ENCODE data around the gene IL1RL1.

The IL1RL1 gene

DNA sequence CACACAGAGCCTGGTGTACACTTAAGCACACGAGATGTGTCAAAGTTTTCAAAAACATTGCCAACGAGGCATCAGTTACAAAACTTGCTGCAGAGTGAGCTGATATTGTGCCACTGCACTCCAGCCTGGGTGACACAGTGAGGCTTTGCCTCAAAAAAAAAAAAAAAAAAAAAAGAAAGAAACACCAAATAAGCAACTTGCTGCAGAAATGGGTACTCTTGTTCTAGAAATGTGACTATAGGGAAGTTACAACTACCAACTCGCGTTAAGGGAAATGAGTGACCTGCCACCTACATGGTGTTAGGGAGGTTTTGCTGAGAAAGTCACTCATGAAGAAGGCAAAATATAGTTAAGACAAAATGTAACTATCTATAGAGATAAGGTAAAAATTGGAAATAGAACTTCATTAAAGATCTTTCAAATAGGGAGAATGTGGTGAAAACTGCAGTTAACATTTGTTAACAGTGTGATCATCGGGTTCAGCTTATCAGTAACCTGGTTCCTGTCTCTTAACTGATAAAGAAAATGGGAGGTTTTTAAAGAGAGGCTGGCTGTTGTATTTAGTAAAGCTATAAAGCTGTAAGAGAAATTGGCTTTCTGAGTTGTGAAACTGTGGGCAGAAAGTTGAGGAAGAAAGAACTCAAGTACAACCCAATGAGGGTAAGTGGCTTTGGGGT lies at the start of gene IL1RL1:
TSS of gene IL1RL1 (plus strand) at position 600 of the 677 bp plus-strand sequence. CDS start 26,702 bp downstream, outside the sequence.
- no peak for DNase-seq (ENCODE audit: low read depth, low spot score)

DNA sequence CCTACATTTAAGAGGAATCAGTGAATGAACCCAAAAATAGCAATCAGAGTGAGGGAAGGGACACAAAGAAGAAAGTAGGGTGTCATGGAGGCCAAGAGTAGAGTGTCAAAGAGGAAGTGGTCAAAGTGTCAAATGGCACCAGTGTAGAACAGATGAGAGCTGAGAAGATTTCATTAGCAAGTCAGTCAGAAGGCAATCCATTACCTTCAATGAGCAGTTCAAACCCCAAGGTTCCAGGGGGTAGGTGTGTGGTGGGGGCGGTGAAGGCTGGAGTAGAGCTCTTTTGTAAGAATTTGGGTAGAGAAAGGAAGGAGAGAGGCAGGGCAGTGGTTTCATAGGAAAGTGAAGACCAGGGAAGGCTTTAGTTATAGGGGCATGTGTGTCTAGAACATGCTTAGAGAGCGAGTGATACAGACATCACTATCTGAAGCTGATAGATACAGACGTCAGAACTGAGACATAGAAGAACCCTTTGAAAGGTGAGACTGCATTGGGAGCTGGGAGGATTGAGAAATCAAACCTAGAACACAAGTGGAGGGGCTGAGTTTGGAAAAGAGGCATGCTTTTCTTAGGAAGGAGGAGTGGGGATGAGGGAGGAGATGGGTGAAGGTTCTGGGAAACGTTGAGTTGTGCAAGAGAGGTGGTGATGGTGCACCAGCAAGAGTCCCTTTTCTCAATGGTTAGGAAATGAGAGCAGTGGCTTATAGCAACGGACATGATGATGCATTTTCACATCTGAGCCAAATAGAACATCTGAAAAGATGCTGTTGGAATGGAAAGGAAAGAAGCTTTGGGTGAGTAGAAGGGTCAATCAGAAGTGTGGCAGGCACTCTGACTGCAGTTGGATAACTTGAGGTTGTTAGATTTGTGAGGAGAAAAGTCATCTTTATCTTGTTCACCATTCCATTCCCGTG lies 48.9 kb upstream of the IL1RL1 start:
- no peak for DNase-seq (ENCODE audit: low read depth, low spot score)

DNA sequence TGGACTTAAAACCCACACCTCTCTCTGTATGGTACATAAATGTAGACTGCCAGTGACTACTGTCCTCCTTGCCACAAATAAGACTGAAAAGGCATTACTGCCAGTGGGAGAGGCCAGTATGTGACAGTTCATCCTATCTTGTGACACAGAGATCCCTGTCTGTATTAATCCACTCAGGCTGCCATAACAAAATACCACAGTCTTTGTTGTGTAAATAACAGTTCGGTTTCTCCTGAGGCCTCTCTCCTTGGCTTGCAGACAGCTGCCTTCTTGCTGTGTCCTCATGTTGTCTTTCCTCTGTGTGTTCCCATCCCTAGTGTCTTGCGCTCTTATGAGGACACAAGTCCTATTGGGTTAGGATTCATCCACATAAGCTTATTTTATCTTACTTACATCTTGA lies 46.4 kb upstream of the IL1RL1 start:
- no peak for DNase-seq (ENCODE audit: low read depth, low spot score)

DNA sequence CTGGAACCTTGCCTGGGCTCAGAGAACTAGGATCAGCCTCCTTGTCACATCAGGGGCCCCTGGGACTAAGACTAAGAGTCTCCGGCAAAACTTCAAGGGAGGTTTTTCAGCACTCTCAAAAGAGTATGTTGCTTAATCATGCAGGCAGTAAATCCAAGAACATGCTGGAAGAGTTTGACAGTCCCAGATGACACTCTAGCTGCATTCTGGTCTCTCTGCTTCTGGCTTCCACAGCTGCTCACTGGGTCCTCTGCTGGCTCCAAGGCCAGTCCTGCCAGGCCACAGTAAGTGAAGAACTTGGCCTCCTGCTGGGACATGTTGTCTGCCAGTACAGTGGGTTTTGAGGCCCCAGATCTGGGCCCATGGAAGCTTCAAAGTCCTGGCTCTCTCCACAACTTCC lies 45.2 kb upstream of the IL1RL1 start:
- DNase-seq (ENCODE audit: low read depth, low spot score) = no peak

DNA sequence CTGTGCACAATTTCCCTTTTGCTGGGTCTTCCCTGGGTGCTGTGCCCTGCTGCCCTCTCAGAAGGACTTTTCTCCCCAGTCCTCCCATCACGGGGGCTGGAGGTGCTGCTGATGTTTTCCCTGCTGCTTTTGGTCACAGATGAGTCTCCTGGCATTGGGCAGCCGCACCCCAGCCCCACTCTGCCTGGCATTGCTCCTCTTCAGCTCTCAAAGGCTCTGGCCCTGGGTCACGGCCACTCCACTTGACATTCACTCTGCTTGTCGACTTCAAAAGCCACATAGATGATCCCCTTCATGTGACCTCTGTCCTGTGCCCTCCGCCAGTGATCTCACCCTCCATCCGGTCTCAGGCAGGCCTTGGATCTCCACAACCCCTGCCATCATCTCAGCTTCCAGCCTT lies 43.6 kb upstream of the IL1RL1 start:
- no peak for DNase-seq (ENCODE audit: low read depth, low spot score)

DNA sequence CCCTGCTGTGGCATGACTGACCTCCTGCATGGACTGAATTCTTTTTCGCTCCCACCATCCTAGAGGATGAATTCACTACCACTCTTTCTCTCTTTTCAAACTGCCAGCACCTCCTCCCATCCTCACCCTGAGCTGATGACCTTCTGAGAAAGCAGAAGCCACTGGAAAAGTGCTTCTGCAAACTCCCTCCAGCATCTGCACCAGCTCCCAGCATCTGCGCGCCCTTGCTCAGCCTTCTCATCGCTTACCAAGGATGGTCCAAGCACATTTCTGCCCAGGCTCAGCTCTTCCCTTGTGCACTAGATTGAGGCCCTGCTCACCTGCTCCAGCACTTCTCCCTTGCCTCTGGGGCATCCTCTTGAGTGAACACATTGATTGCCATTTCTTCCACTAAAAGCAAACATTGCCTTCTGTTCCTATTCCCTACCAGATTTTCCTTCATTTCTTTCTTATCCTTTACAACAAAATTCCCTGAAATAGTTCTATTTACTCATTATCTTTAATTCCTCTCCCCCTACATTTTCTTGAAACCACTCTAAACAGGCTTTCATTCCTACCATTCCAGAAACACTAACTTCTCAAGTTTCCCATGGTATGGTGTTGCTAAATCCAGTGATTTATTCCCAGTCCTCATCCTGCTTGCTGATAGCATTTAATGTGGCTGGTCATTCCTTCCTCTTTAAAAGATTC lies 42.7 kb upstream of the IL1RL1 start:
- DNase-seq (ENCODE audit: low read depth, low spot score) = no peak

DNA sequence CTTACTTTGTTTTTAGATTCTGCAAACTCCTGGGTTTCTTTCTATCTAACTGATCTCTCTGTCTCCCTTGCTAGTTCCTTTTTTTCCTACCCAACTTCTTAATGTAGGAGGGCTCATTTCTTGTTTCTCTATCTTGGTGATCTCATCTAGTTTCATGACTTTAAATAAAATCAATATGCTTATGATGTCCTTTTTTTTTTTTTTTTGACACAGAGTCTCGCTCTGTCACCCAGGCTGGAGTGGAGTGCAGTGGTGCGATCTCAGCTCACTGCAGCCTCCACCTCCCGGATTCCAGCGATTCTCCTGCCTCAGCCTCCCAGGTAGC lies 42.2 kb upstream of the IL1RL1 start:
- DNase-seq (ENCODE audit: low read depth, low spot score) = no peak

DNA sequence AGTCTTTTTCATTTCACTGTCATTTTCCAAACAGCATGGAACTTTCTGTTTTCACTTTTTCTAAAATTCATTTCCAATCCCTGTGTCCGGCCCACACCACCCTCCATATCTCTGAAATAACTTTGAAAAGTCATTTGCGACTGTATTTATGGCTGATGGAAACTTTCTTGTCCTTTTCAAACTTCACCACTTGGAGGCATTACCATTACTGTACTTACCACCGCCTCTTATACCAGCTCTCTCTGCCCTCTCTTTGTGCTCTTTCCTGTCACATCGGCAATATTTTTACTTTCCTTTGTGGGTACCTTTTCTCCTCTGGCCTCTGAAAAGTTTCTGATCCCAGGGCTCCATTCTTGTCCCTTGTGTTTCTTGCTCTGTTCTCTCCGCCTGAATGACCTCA lies 39.5 kb upstream of the IL1RL1 start:
- DNase-seq (ENCODE audit: low read depth, low spot score) = no peak

DNA sequence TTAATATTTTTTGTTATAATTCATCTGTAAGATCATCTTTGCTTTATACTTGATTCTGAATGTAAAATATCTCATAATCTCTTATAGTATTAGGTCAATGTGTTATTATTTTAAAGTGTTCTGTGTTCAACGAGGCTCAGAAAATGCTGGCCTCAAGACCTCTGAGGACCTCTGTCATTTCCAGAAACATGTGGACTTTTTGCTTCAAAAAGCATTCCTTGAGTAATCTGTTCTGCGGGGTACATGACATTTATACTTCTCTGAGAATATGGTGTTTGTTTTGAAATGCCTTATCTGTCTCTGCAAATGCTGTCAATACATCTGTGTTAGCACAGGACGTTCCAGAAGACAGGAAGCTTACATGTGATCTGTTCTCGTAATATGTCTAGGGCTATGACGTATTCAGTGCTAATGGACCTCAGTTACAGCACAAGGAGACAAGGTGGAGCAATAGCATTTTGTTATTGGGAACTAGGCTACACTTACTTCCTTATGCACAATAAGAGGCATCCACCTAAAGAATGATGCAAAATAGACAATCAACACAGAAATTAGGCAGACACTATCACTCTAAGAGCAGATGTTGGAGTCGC lies 37.6 kb upstream of the IL1RL1 start:
- DNase-seq (ENCODE audit: low read depth, low spot score) = no peak

DNA sequence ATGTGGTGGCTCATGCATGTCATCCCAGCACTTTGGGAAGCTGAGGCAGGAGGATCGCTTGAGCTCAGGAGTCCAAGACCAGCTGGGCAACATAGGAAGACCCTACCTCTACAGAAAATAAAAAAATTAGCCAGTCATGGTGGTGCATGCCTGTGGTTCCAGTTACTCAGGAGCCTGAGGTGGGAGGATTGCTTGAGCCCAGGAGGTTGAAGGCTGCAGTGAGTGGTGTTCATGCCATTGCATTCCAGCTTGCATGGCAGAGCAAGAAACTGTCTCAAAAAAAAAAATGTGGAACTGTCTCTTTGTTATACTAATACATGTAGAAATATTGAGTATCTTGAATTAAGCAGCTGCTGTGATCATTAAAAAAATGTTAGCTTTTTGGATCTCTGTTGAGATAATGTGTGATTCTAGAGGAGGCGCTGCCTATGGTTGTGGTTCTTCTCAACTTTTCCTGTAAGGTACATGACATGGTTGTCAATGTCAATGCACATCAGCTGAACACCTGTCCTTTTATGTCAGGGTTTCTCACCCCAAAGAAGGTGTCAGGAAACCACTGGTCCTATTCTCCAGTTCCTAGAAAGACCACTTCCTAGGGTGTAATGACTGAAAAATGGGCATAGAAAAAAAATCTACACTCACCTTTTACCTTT lies 34.7 kb upstream of the IL1RL1 start:
- no peak for DNase-seq (ENCODE audit: low read depth, low spot score)

DNA sequence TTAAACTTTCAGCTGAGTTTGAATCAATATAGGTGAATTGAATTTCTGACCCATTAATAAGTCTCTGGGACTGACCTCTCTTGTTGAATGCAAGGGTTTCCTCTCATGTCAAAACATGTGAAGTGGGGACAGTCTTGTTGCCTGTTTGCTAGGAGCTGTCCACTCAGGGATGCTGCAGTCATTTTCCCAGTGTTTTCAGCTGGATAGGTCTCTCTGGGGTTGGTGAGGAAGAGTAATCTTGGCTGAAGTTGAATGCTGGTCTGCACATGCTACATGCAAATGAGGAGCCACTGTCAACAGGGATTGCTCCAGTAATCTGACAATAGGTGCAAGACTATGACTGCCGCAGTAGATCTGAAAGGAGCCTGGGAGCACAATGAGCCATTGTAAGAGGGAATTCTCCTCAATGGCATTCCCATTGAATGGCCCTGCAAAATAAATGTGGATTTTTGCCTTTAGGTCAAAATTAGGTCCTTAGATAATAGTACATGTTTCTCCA lies 34.1 kb upstream of the IL1RL1 start:
- DNase-seq (ENCODE audit: low read depth, low spot score) = no peak

DNA sequence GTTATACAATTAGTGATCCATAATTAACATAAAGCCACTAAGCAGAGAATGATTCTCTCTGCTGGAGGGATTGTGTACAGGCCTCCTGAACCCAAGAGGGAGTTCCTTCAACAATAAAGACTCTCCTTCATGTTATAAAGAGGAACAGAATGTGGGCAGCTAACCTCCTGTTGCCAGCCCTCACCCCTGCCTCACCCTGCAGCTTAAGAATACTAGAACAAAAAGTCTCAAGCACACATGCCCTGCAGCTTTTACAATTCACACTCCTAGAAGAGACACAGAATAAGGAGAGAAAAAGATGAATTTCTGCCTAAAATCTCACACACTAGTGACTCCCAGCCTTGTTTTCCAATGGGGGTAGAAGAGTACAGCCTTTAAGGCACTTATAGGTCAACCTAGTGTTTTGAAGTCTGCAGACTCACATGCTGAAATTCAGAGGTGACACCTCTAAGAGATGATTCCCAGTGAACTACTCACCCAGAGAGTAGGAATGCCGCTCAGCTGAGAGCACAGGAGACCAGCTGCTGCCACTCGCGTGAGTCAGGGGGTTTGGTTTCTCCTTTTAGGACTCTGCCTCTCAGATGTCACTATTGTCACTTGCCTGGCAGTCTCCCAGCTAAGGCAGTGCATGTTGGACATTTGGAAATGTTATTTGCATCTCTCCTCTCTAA lies 32.5 kb upstream of the IL1RL1 start:
- DNase-seq (ENCODE audit: low read depth, low spot score) = no peak

DNA sequence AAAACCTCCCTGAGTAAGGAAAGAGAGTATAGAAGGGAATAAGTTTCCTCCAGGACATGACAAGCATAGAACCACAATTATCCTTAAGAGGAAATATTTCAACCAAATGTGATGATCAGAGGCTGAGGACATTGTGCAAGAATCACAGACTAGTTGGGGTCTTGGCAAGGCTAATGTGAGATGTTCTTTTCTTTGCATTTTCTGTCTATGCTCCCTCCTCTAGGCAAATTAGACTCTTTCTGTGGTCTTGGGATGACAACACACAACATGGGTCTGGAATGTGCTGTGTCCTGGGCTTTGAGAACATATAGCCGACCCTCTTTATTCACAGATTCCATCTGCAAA lies 32.0 kb upstream of the IL1RL1 start:
- DNase-seq (ENCODE audit: low read depth, low spot score) = no peak

DNA sequence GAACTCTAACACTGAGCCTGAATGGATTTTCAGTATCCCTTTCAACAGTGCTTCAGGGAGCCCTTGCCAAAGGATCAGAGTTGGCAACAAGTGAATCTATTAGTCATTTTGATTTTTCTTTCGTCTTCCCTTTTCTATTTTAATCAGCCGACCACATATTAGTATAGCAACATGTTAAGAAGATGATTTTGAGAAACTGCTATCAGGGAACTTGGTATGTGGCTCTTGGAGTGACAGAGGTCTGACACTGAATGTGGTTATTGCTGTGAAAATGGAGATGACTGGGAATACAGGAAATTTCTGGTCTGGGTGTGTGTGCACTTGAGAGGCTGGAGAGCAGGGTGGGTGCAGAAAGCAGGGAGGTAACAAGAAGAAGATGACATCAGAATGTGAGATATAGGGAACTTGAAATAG lies 28.7 kb upstream of the IL1RL1 start:
- DNase-seq (ENCODE audit: low read depth, low spot score) = no peak

DNA sequence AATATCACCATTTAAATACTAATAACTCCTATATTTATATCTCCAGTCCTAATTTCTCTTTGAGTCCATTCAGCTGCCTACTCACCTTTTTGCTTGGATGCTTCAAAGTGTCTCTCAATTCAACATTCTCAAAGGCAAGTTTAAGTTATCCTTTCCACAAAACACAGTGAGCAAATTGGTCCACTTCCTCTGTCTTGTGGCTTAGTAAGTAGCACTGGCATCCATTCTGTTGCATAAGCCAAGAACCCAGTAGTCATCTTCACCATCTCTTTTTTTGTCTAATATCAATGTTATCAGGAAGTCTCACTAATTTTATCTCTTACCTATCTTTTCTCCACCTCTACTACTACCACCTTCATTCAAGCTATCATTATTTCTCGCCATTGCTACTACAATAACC lies 27.4 kb upstream of the IL1RL1 start:
- no peak for DNase-seq (ENCODE audit: low read depth, low spot score)

DNA sequence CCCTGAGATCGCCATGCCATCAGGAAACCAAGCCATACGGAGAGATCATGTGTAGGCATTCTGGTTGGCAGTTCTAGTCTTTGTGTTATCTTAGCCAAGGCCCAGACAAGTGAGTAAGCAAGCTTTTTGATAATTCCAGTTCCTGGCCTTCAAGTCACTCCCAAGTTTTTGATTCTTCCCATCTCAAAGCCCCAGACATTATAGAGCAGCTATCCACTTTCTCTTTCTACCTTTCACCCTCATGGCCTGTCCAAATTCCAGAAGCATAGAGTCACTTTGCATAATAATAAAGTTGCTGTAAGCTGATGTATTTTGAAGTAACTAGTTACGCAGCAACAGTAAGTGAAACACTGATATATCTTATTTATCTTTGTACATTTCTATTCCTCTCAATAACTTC lies 26.8 kb upstream of the IL1RL1 start:
- no peak for DNase-seq (ENCODE audit: low read depth, low spot score)

DNA sequence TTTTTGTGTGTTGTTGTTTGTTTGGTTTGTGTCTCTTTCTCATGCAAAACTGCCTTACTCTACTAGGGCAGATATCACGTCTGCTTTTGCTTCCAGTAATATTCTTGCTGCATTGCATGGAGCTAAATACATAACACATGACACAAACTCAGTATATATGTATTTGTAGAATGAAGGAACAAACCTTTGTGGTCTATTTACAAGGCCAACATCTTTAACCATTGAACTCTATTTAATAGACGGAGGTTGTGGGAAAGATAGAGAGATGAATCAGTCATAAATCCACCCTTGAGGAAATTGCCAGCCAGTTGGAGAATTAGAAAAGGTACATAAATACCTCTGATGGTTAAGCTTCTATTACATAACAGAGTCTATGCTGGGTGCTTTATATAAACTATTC lies 26.0 kb upstream of the IL1RL1 start:
- no peak for DNase-seq (ENCODE audit: low read depth, low spot score)

DNA sequence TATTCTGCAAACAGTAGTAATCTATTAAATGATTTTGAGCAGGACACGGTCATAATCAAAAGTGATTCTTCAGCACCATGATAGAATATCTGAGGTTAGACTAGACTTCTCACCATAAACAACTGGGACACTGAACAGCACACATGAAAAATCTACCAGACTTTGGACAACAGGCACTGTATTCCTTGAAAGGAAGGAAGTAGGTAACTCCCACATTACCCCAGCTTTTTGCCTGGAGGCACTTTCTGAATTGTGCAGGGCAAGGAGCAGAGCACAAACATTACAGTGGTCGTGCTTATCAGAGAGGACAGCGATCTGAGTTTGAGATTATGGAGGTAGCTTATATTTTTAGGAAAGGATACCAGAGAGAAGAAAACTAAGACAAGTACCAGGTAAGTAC lies 25.3 kb upstream of the IL1RL1 start:
- no peak for DNase-seq (ENCODE audit: low read depth, low spot score)

DNA sequence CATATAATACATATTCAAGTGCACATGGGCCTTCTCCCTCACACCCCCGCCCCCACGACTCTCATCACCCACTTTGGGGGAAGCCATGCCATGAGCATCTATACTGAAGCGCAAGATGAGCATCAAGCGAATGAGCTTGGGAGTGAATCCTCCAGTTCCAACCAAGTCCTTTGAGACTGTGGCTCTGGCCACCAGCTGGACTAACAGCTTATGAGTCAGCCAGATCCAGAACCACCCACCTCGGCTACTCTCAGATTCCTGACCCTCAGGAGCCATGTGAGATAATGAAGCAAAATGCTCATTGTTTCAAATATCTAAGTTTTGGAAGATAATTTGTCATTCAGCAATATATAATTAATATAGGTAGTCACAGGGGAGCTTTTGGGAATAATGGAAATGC lies 22.2 kb upstream of the IL1RL1 start:
- DNase-seq (ENCODE audit: low read depth, low spot score) = no peak

DNA sequence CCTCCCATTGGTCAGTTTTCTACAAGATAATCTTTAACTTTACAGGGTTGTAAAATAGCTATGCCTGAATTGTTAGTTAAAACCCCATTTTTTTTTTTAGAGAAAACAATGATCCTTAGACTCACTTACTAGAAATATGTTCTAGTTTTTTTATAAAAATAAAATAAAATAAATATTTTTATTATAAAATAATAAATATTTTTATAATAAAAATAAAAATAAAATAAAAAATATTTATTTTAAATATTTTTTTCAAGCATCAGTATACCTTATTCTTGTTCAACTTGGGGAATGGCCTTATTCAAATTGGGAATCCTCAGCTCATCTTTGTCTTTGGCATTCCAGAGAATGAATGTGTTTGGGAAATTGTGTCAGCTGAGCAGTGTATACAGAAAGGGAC lies 20.8 kb upstream of the IL1RL1 start:
- DNase-seq (ENCODE audit: low read depth, low spot score) = no peak

Data from activated CD4-positive, CD25-positive, alpha-beta regulatory T cell treated with anti-CD3 and anti-CD28 coated beads, Interleukin-2, amount 50 U/mL, for 16 hours (primary cell).